CD4-positive, alpha-beta T cell (primary cell): ENCODE measurements around the gene ARSG. TPM values are rescaled to one million over a fixed set of nuclear protein-coding genes. Genes with fewer than 3 reads are reported as not detected.
"Not testable (repeated sequence)": the region's sequence is repeated elsewhere in the genome, so short reads cannot be mapped to it uniquely, and the experiment has no call there.

Experiments
- ATAC-seq: fragments of 200-7000 bp; cut with Tn5 transposase; one replicate; pipeline ENCODE4 v1.10.0; 2022; ENCODE audit warnings: mild to moderate bottlenecking; ENCODE audit not compliant: poor library complexity
- CTCF ChIA-PET: fragments of 350-600 bp; sonication (Branson Sonifier 250); formaldehyde crosslinking; loops from one replicate; lab custom pipeline; 2021; ENCODE audit warnings: antibody characterized with exemption, inconsistent platforms; lab: Charles Lee
- POLR2A ChIA-PET: fragments of 350-600 bp; sonication (Branson Sonifier 250); formaldehyde crosslinking; loops from one replicate; lab custom pipeline; 2021; ENCODE audit warnings: antibody characterized with exemption, inconsistent platforms; lab: Charles Lee
- DNase-seq, 14 experiments: peaks; one replicate each; pipeline ENCODE4 v3.0.0-alpha.2; 2013 to 2020; ENCODE audit warnings: mixed read lengths in 2 of 14
- H3K27ac ChIP-seq, 2 donors: one replicate each; pipeline versions ENCODE4 v1.5.1 to v1.7.0; 2013; ENCODE audit warnings: low read length in 2 of 2, low read depth in 1 of 2, mild to moderate bottlenecking in 1 of 2
- H3K27me3 ChIP-seq, 2 experiments: 1 replicate in 1 of 2; 2 replicates in 1 of 2; pipeline versions ENCODE4 v1.6.1 to v1.7.0; 2013; ENCODE audit warnings: low read length in 2 of 2, control low read depth in 1 of 2, mild to moderate bottlenecking in 1 of 2, moderate library complexity in 1 of 2; ENCODE audit not compliant: insufficient read depth in 2 of 2, control insufficient read depth in 1 of 2
- H3K36me3 ChIP-seq: one replicate; pipeline ENCODE4 v1.6.1; 2013; ENCODE audit warnings: low read length, control low read depth; ENCODE audit not compliant: insufficient read depth
- H3K4me1 ChIP-seq: one replicate; pipeline ENCODE4 v1.6.1; 2013; ENCODE audit warnings: low read length, control low read depth; ENCODE audit not compliant: insufficient read depth
- H3K4me3 ChIP-seq: one replicate; pipeline ENCODE4 v1.5.1; 2013; ENCODE audit warnings: mild to moderate bottlenecking, low read length, moderate library complexity
- H3K9me3 ChIP-seq, 2 experiments: 1 replicate in 1 of 2; 2 replicates in 1 of 2; pipeline versions ENCODE4 v1.6.1 to v1.7.0; 2013; ENCODE audit warnings: low read length in 2 of 2, mild to moderate bottlenecking in 2 of 2, control low read depth in 1 of 2, moderate library complexity in 1 of 2; ENCODE audit not compliant: control insufficient read depth in 1 of 2, insufficient read depth in 1 of 2
- H3K27ac Mint-ChIP-seq: one replicate; pipeline ENCODE4 v1.8.0; 2020; ENCODE audit warnings: mixed read lengths
- H3K27me3 Mint-ChIP-seq: one replicate; pipeline ENCODE4 v1.8.0; 2021; ENCODE audit warnings: mixed read lengths
- H3K36me3 Mint-ChIP-seq: one replicate; pipeline ENCODE4 v1.8.0; 2021; ENCODE audit warnings: low read depth, mixed read lengths
- H3K4me1 Mint-ChIP-seq: one replicate; pipeline ENCODE4 v1.8.0; 2021; ENCODE audit warnings: low read depth, mixed read lengths
- H3K4me3 Mint-ChIP-seq: one replicate; pipeline ENCODE4 v1.8.0; 2020; ENCODE audit warnings: mild to moderate bottlenecking, mixed read lengths
- H3K9me3 Mint-ChIP-seq: one replicate; pipeline ENCODE4 v1.8.0; 2020; ENCODE audit warnings: mixed read lengths
- intact Hi-C, 2 experiments: fragments of 100-400 bp; cut with DNase I in 1 of 2; cut with micrococcal nuclease in 1 of 2; formaldehyde crosslinking; loops; one replicate each; pipeline versions ENCODE4 v1.15.1 to v1.9.0; 2023 to 2025; cut with DNase I, micrococcal nuclease
- total RNA-seq, 174 experiments: library from RNA in 2 of 174; stranded (reverse) in 2 of 174; gene quantifications; one replicate each; pipeline ENCODE4 v1.2.3 and lab custom pipeline; 2021 to 2026
- TF ChIP-seq, protein P1 (sequence below): fragments of 200-600 bp; IDR thresholded peaks from one replicate; pipeline ENCODE4 v1.8.0; 2022; ENCODE audit warnings: antibody characterized with exemption, mild to moderate bottlenecking

The ARSG gene
- total RNA-seq, 2 experiments from 2014 or later, result 13.8 to 16.0 TPM

DNA sequence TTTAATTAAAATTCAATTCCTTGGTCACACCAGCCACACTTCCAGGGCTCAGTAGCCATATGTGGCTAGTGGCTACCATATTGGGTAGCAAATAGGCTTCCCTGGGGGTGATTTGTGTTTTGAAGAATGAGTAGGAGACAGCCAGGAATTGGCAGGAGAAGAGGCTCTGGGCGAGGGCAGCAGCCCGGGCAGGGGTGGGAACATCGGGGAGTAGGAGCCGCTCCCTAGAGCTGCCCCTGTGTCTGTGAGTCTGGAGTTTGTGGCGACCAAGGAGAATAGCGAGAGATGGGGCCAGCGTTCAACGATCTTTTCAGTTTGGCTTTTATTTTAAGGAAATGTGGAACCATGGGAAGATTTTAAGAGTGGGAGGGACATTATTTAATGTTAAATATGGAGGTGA lies 84.3 kb downstream of the ARSG start:
- H3K36me3 ChIP-seq, result no peaks in the 10 kb centered on the region
- no peak overlapping the region for H3K27ac ChIP-seq
- intact Hi-C loops, result no loop called here
- Mint-ChIP-seq H3K36me3 (peaks cover 13% of the 10 kb centered on the region), H3K27me3 (no peaks in the 10 kb centered on the region), H3K9me3 (no peaks in the 10 kb centered on the region), H3K4me3 (no peak overlapping the region), H3K27ac (no peak overlapping the region), H3K4me1 (no peaks in the 10 kb centered on the region)
- no peaks in the 10 kb centered on the region for H3K9me3 ChIP-seq
- H3K27me3 ChIP-seq, result no peaks in the 10 kb centered on the region
- ATAC-seq, result no peak
- POLR2A ChIA-PET, result interaction anchor here (1.0 kb wide), 1 partner anchor 84 kb away, joined by 3 read pairs; the partner anchor contains the start of gene ARSG
- no peak for DNase-seq
- CTCF ChIA-PET, result no interaction called here
- TF ChIP-seq, protein P1, sequence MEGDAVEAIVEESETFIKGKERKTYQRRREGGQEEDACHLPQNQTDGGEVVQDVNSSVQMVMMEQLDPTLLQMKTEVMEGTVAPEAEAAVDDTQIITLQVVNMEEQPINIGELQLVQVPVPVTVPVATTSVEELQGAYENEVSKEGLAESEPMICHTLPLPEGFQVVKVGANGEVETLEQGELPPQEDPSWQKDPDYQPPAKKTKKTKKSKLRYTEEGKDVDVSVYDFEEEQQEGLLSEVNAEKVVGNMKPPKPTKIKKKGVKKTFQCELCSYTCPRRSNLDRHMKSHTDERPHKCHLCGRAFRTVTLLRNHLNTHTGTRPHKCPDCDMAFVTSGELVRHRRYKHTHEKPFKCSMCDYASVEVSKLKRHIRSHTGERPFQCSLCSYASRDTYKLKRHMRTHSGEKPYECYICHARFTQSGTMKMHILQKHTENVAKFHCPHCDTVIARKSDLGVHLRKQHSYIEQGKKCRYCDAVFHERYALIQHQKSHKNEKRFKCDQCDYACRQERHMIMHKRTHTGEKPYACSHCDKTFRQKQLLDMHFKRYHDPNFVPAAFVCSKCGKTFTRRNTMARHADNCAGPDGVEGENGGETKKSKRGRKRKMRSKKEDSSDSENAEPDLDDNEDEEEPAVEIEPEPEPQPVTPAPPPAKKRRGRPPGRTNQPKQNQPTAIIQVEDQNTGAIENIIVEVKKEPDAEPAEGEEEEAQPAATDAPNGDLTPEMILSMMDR, result no peak
- H3K4me3 ChIP-seq, result no peak overlapping the region
- H3K4me1 ChIP-seq, result peaks cover 2% of the 10 kb centered on the region

GRCh38 chr17:68376178-68376577 lies 84.9 kb downstream of the ARSG start:
- intact Hi-C loops, H3K9me3 ChIP-seq, CTCF ChIA-PET, ATAC-seq, H3K4me3 Mint-ChIP-seq, H3K36me3 ChIP-seq, H3K4me3 ChIP-seq, H3K4me1 ChIP-seq, H3K27me3 ChIP-seq, H3K27ac ChIP-seq, H3K27ac Mint-ChIP-seq, H3K9me3 Mint-ChIP-seq, H3K27me3 Mint-ChIP-seq, DNase-seq, H3K4me1 Mint-ChIP-seq: not testable (repeated sequence)
- POLR2A ChIA-PET, result interaction anchor here (1.0 kb wide), 1 partner anchor 85 kb away, joined by 3 read pairs; the partner anchor contains the start of gene ARSG
- H3K36me3 Mint-ChIP-seq, result peaks cover 13% of the 10 kb centered on the region

GRCh38 chr17:68377771-68378267 lies 86.5 kb downstream of the ARSG start:
- TF ChIP-seq, protein P1, result no peak
- POLR2A ChIA-PET, result no interaction called here
- Mint-ChIP-seq H3K36me3 (no peaks in the 10 kb centered on the region), H3K9me3 (no peaks in the 10 kb centered on the region), H3K27me3 (no peaks in the 10 kb centered on the region), H3K27ac (no peak overlapping the region), H3K4me1 (peaks cover 8% of the 10 kb centered on the region), H3K4me3 (no peak overlapping the region)
- Histone ChIP-seq H3K36me3 (no peaks in the 10 kb centered on the region), H3K9me3 (no peaks in the 10 kb centered on the region), H3K27ac (no peak overlapping the region), H3K4me3 (no peak overlapping the region), H3K27me3 (no peaks in the 10 kb centered on the region), H3K4me1 (peaks cover 2% of the 10 kb centered on the region)
- intact Hi-C loops, result no loop called here
- CTCF ChIA-PET, result no interaction called here
- ATAC-seq (no peak), DNase-seq (no peak)
